ENCODE results near the gene INPPL1.

Gene INPPL1

DNA sequence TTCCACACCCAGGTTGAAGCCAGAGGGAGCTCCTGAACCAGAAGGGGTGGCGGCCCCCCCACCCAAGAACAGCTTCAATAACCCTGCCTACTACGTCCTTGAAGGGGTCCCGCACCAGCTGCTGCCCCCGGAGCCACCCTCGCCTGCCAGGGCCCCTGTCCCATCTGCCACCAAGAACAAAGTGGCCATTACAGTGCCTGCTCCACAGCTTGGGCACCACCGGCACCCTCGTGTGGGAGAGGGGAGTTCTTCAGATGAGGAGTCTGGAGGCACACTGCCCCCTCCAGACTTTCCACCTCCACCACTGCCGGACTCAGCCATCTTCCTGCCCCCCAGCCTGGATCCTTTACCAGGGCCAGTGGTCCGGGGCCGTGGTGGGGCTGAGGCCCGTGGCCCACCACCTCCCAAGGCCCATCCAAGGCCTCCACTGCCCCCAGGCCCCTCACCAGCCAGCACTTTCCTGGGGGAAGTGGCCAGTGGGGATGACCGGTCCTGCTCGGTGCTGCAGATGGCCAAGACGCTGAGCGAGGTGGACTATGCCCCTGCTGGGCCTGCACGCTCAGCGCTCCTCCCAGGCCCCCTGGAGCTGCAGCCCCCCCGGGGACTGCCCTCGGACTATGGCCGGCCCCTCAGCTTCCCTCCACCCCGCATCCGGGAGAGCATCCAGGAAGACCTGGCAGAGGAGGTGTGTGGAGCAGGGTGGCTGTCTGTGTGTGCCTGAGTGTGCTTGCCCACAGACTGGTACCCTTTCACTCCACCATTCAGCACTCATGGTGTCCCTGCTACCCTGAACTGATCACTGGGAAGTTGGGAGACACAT is 12.8 kb downstream of the INPPL1 start:
- no peak for DNase-seq (ENCODE audit: extremely low read depth, low read depth)
- TF ChIP-seq CTCF (IDR thresholded peaks at IDR 0.05; ENCODE audit: low read depth, low read length, missing control alignments): no peak
- no peak overlapping the region for H3K4me3 ChIP-seq (replicated peaks; ENCODE audit: low read depth, low read length)

DNA sequence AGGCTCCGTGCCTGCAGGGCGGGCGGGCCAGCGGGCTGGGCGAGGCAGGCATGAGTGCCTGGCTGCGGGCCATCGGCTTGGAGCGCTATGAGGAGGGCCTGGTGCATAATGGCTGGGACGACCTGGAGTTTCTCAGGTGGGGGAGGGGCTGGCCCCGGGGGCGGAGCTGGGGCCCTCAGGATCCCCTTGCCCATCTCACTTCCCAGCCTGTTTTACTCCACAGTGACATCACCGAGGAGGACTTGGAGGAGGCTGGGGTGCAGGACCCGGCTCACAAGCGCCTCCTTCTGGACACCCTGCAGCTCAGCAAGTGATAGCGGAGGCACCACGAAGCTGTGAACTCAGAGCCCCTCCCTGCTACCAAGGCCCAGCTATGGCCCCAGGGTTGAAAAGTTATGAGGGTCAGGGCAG is 13.5 kb downstream of the INPPL1 start:
- no peak overlapping the region for H3K4me3 ChIP-seq (replicated peaks; ENCODE audit: low read depth, low read length)
- no peak for DNase-seq (ENCODE audit: extremely low read depth, low read depth)
- peak; percentile 68 for TF ChIP-seq CTCF (IDR thresholded peaks at IDR 0.05; ENCODE audit: low read depth, low read length, missing control alignments)

- no peak for DNase-seq (ENCODE audit: extremely low read depth, low read depth)
- H3K4me3 ChIP-seq (replicated peaks; ENCODE audit: low read depth, low read length): no peak overlapping the region
These were observed 14.1 kb downstream of the INPPL1 start for GRCh38 chr11:72238492-72239312.

GRCh38 chr11:72239313-72239848 is 14.8 kb downstream of the INPPL1 start:
- H3K4me3 ChIP-seq (replicated peaks; ENCODE audit: low read depth, low read length): no peak overlapping the region; the same call in 1 of the 2 replicates
- TF ChIP-seq CTCF (IDR thresholded peaks at IDR 0.05; ENCODE audit: low read depth, low read length, missing control alignments): no peak
- peak; percentile 20 for DNase-seq (ENCODE audit: extremely low read depth, low read depth)

More at GRCh38 chr11:72238492-72239312, 14.1 kb downstream of the INPPL1 start:
- no peak for TF ChIP-seq CTCF (IDR thresholded peaks at IDR 0.05; ENCODE audit: low read depth, low read length, missing control alignments)

GRCh38 chr11:72239849-72240460 is 15.4 kb downstream of the INPPL1 start:
- no peak for TF ChIP-seq CTCF (IDR thresholded peaks at IDR 0.05; ENCODE audit: low read depth, low read length, missing control alignments)
- no peak for DNase-seq (ENCODE audit: extremely low read depth, low read depth)
- H3K4me3 ChIP-seq (replicated peaks; ENCODE audit: low read depth, low read length): peak overlapping the region; percentile 19; the same call in 1 of the 2 replicates
